Measurements from ENCODE around the gene SMIM3.
"Not testable (repeated sequence)": the region's sequence is repeated elsewhere in the genome, so short reads cannot be mapped to it uniquely, and the experiment has no call there.

SMIM3 gene, protein sequence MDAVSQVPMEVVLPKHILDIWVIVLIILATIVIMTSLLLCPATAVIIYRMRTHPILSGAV

DNA sequence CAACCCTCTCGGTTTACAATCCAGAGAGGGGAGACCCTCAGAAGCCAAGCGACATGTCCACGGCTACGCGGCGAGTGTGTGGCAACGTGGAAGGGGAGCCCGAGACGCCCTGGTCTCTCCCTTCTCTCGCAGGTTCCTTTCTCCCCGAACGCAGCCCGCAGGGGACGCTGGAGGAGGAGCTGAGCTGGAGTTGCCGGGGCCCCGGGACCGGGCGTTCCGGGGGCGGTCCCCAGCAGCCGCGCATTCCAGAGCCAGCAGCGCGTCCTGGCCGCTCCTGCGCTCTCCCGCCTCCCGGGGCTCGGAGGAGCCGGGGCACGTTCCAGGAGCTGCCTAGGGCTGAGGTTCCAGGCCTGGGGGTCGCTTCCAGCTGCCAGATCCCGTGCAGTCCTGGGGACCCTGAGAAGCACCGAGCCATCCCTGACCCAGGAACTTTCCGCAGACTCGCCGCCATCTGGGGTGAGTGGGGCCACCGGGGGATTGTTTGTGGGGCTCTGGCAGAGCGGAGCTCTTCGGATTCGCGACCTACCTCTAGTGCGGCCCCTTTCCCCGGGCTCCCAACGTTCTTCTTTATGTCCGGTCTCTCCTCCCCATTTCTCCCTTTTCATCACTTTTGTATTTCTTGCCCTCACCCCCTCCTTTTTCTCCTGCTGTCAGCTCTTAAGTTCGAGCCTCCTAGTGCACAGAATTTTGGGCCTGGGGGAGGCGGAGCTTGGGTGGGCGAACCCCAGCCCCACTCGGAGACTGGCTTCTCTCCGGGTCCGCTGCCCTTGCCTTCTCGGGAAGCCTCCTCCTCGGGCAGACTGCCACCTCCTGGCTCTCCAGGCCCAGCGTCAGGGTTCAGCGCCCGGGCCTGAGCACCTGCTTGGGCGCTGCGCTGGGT is at the start of gene SMIM3:
Gene SMIM3 (plus strand): TSS at position 241 of the 880 bp plus-strand sequence. CDS start 16,684 bp downstream, outside the sequence.
- peak within 1 kb of the TSS; percentile 58 for H2AFZ ChIP-seq (ENCODE audit: low read depth, low read length)
- peaks cover 10% of the 10 kb centered on the region for H3K4me1 ChIP-seq (ENCODE audit: insufficient read depth, low read length)
- H3K36me3 ChIP-seq (ENCODE audit: insufficient read depth, low read length): no peaks in the 10 kb centered on the region
- no peaks in the 10 kb centered on the region for H3K27me3 ChIP-seq (ENCODE audit: insufficient read depth, low read length)
- peak within 1 kb of the TSS; percentile 76 for H3K4me3 ChIP-seq (ENCODE audit: low read length)
- no peaks in the 10 kb centered on the region for H3K9me3 ChIP-seq (ENCODE audit: low read length)

DNA sequence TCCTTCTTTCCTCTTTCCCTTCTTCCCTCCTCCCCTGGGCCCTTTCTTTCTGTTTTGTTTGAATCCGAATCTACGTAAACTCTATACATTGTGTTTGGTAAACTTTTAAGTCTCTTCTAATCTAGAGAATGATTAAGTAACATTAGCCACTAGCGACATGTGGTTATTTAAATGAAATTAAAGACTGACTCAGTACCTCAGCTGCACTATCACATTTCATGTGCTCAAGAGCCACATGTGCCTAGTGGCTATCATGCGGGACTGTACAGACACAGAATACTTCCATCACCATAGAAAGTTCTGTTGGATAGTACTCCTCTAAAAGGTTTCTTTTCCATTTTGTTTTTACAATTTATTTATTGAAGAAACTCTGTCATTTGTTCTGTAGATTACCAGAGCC is 48.7 kb upstream of the SMIM3 start:
- H2AFZ ChIP-seq (ENCODE audit: low read depth, low read length): no peak overlapping the region
- H3K27me3 ChIP-seq (ENCODE audit: insufficient read depth, low read length): no peaks in the 10 kb centered on the region
- peaks cover 64% of the 10 kb centered on the region for H3K36me3 ChIP-seq (ENCODE audit: insufficient read depth, low read length)
- no peak overlapping the region for H3K4me3 ChIP-seq (ENCODE audit: low read length)
- H3K9me3 ChIP-seq (ENCODE audit: low read length): peaks cover 2% of the 10 kb centered on the region
- no peaks in the 10 kb centered on the region for H3K4me1 ChIP-seq (ENCODE audit: insufficient read depth, low read length)

GRCh38 chr5:150731669-150732242 is 46.8 kb upstream of the SMIM3 start:
- H3K9me3 ChIP-seq (ENCODE audit: low read length): peaks cover 2% of the 10 kb centered on the region
- peaks cover 57% of the 10 kb centered on the region for H3K36me3 ChIP-seq (ENCODE audit: insufficient read depth, low read length)
- no peaks in the 10 kb centered on the region for H3K27me3 ChIP-seq (ENCODE audit: insufficient read depth, low read length)
- no peak overlapping the region for H3K4me3 ChIP-seq (ENCODE audit: low read length)
- H3K4me1 ChIP-seq (ENCODE audit: insufficient read depth, low read length): no peaks in the 10 kb centered on the region
- no peak overlapping the region for H2AFZ ChIP-seq (ENCODE audit: low read depth, low read length)

GRCh38 chr5:150734579-150735384 is 43.8 kb upstream of the SMIM3 start:
- Histone ChIP-seq H3K4me3 (ENCODE audit: low read length) (no peak overlapping the region), H3K9me3 (ENCODE audit: low read length) (peaks cover 2% of the 10 kb centered on the region), H3K27me3 (ENCODE audit: insufficient read depth, low read length) (no peaks in the 10 kb centered on the region), H2AFZ (ENCODE audit: low read depth, low read length) (no peak overlapping the region), H3K4me1 (ENCODE audit: insufficient read depth, low read length) (no peaks in the 10 kb centered on the region), H3K36me3 (ENCODE audit: insufficient read depth, low read length) (peaks cover 41% of the 10 kb centered on the region)

GRCh38 chr5:150738862-150739261 is 39.7 kb upstream of the SMIM3 start:
- H2AFZ ChIP-seq (ENCODE audit: low read depth, low read length): no peak overlapping the region
- no peaks in the 10 kb centered on the region for H3K27me3 ChIP-seq (ENCODE audit: insufficient read depth, low read length)
- no peaks in the 10 kb centered on the region for H3K4me1 ChIP-seq (ENCODE audit: insufficient read depth, low read length)
- H3K36me3 ChIP-seq (ENCODE audit: insufficient read depth, low read length): peaks cover 24% of the 10 kb centered on the region
- H3K9me3 ChIP-seq (ENCODE audit: low read length): peaks cover 5% of the 10 kb centered on the region
- no peak overlapping the region for H3K4me3 ChIP-seq (ENCODE audit: low read length)

GRCh38 chr5:150740992-150741391 is 37.6 kb upstream of the SMIM3 start:
- Histone ChIP-seq H3K4me3 (ENCODE audit: low read length) (no peak overlapping the region), H3K4me1 (ENCODE audit: insufficient read depth, low read length) (no peaks in the 10 kb centered on the region), H3K9me3 (ENCODE audit: low read length) (peaks cover 3% of the 10 kb centered on the region), H2AFZ (ENCODE audit: low read depth, low read length) (no peak overlapping the region), H3K36me3 (ENCODE audit: insufficient read depth, low read length) (peaks cover 17% of the 10 kb centered on the region), H3K27me3 (ENCODE audit: insufficient read depth, low read length) (no peaks in the 10 kb centered on the region)

DNA sequence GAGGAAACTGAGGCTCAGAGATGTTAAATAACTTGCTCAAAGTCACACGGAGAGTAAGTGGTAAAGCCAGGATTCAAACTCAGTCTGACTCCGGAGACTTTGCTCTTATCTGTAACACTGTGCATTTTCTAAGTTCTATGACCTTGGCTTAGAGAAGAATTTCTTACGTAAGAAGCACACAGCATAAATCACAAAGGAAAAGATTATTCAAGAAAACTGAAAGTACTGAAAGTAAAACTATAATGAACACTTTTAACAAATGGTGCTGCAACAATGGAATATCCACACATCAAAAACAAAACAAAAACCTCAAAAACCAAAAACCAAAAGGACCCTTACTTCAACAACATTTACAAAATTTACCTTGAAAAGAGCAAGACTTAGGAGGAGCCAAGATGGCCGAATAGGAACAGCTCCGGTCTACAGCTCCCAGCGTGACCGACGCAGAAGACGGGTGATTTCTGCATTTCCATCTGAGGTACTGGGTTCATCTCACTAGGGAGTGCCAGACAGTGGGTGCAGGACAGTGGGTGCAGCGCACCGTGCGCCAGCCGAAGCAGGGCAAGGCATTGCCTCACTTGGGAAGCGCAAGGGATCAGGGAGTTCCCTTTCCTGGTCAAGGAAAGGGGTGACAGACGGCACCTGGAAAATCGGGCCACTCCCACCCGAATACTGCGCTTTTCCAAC is 36.0 kb upstream of the SMIM3 start:
- not testable (repeated sequence) for H3K4me1 ChIP-seq (ENCODE audit: insufficient read depth, low read length); H3K9me3 ChIP-seq (ENCODE audit: low read length); H3K27me3 ChIP-seq (ENCODE audit: insufficient read depth, low read length); H3K4me3 ChIP-seq (ENCODE audit: low read length); H2AFZ ChIP-seq (ENCODE audit: low read depth, low read length)
- H3K36me3 ChIP-seq (ENCODE audit: insufficient read depth, low read length): peaks cover 17% of the 10 kb centered on the region

- not testable (repeated sequence) for H3K27me3 ChIP-seq (ENCODE audit: insufficient read depth, low read length); H3K9me3 ChIP-seq (ENCODE audit: low read length); H2AFZ ChIP-seq (ENCODE audit: low read depth, low read length); H3K4me3 ChIP-seq (ENCODE audit: low read length); H3K4me1 ChIP-seq (ENCODE audit: insufficient read depth, low read length)
- H3K36me3 ChIP-seq (ENCODE audit: insufficient read depth, low read length): peaks cover 17% of the 10 kb centered on the region
Observed at GRCh38 chr5:150743142-150743488, 35.4 kb upstream of the SMIM3 start.

- Histone ChIP-seq H2AFZ (ENCODE audit: low read depth, low read length) (no peak overlapping the region), H3K9me3 (ENCODE audit: low read length) (peaks cover 2% of the 10 kb centered on the region), H3K4me3 (ENCODE audit: low read length) (no peak overlapping the region), H3K36me3 (ENCODE audit: insufficient read depth, low read length) (peaks cover 58% of the 10 kb centered on the region), H3K27me3 (ENCODE audit: insufficient read depth, low read length) (no peaks in the 10 kb centered on the region), H3K4me1 (ENCODE audit: insufficient read depth, low read length) (no peaks in the 10 kb centered on the region)
Observed at GRCh38 chr5:150750469-150750868, 28.1 kb upstream of the SMIM3 start.

DNA sequence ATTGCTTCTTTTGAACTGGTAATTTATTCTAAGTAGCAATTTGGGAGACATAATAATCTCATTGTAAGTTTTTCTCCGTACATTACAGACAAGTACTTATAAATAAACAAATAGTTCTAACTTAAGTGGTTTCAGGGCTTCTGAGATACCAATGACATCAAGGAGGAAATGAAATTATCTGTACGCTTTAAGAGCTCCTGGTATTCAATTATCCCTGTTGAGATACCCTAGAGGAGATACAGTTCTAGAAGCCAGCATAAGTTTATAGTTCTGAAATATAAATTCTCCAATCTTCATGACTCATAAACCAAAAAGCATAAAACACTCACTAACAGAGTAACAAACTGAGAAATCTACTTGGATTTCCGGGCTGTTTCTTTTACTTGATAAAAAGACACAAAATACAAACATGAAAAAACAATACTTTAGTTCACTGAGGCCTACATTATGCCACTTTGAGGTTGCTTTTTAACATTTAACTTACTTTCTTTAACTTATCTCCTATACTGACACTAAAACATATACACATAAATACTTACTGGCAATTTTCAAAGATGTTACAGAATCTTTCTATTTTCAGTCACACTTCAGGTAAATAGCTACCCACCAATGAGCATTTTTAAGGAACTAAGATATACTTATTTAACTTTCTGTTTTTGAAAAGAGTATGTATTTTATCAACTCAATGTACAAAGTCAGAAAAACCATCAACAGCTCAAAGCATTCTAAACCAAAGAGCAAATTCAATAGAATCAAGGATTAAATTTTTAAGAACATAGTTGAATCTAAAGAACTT is 27.3 kb upstream of the SMIM3 start:
- Histone ChIP-seq H3K9me3 (ENCODE audit: low read length) (peaks cover 2% of the 10 kb centered on the region), H2AFZ (ENCODE audit: low read depth, low read length) (no peak overlapping the region), H3K4me1 (ENCODE audit: insufficient read depth, low read length) (no peaks in the 10 kb centered on the region), H3K36me3 (ENCODE audit: insufficient read depth, low read length) (peaks cover 65% of the 10 kb centered on the region), H3K27me3 (ENCODE audit: insufficient read depth, low read length) (no peaks in the 10 kb centered on the region), H3K4me3 (ENCODE audit: low read length) (no peak overlapping the region)

DNA sequence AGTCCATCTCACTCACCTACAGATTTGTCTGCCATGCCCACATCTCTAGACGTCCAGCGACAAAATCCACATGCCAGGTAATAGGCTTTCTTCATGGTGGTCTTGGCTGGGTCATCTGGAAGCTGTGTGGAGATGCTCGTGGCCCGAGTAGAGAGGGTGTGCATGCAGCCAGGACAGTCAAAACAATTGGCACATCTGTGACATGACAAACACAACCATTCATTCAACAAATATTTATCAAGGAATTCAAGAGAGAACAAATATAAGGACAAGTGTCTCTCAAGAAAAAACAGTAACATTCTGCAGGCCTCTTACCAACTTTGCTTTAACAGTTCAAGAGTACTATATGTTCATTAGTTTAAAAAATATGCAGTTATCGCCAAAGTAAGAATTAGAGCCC is 25.1 kb upstream of the SMIM3 start:
- Histone ChIP-seq H2AFZ (ENCODE audit: low read depth, low read length) (no peak overlapping the region), H3K9me3 (ENCODE audit: low read length) (peaks cover 2% of the 10 kb centered on the region), H3K27me3 (ENCODE audit: insufficient read depth, low read length) (no peaks in the 10 kb centered on the region), H3K4me1 (ENCODE audit: insufficient read depth, low read length) (peaks cover 4% of the 10 kb centered on the region), H3K36me3 (ENCODE audit: insufficient read depth, low read length) (peaks cover 65% of the 10 kb centered on the region), H3K4me3 (ENCODE audit: low read length) (no peak overlapping the region)

GRCh38 chr5:150753863-150754262 is 24.7 kb upstream of the SMIM3 start:
- Histone ChIP-seq H3K9me3 (ENCODE audit: low read length) (peaks cover 2% of the 10 kb centered on the region), H3K36me3 (ENCODE audit: insufficient read depth, low read length) (peaks cover 64% of the 10 kb centered on the region), H3K4me1 (ENCODE audit: insufficient read depth, low read length) (peaks cover 4% of the 10 kb centered on the region)

More at GRCh38 chr5:150753863-150754262, 24.7 kb upstream of the SMIM3 start:
- no peaks in the 10 kb centered on the region for H3K27me3 ChIP-seq (ENCODE audit: insufficient read depth, low read length)
- H2AFZ ChIP-seq (ENCODE audit: low read depth, low read length): no peak overlapping the region
- no peak overlapping the region for H3K4me3 ChIP-seq (ENCODE audit: low read length)

Data from neuron (in vitro differentiated cells).